Lower lobe of right lung (tissue), 2 donors: ENCODE data around the gene NT5DC2. TPM values are rescaled to one million over a fixed set of nuclear protein-coding genes. Genes with fewer than 3 reads are reported as not detected.
A peak's percentile ranks its signal among the peaks of the same experiment; 100 is the strongest.

ENCODE experiments used
- ATAC-seq, 2 donors: fragments of 200-7000 bp; cut with Tn5 transposase; one replicate each; pipeline ENCODE4 v1.9.1; 2020 to 2022; ENCODE audit warnings: mild to moderate bottlenecking in 2 of 2, moderate library complexity in 2 of 2
- DNase-seq: peaks from one replicate; pipeline ENCODE4 v3.0.0-alpha.2; 2020
- H3K27ac ChIP-seq: fragments of 200-600 bp; one replicate; pipeline ENCODE4 v1.8.0; 2022
- H3K27me3 ChIP-seq: fragments of 200-600 bp; one replicate; pipeline ENCODE4 v1.8.0; 2022; ENCODE audit warnings: low read depth
- H3K36me3 ChIP-seq: fragments of 200-600 bp; one replicate; pipeline ENCODE4 v1.8.0; 2022; ENCODE audit warnings: mild to moderate bottlenecking
- H3K4me1 ChIP-seq: fragments of 200-600 bp; one replicate; pipeline ENCODE4 v1.8.0; 2022
- H3K4me3 ChIP-seq: fragments of 200-600 bp; one replicate; pipeline ENCODE4 v1.8.0; 2022; ENCODE audit warnings: mild to moderate bottlenecking
- H3K9me3 ChIP-seq: fragments of 200-600 bp; one replicate; pipeline ENCODE4 v1.8.0; 2022
- intact Hi-C: fragments of 100-400 bp; cut with DNase I; formaldehyde crosslinking; loops from one replicate; pipeline ENCODE4 v1.11.0; 2022
- total RNA-seq: library from RNA; stranded (reverse); fragmentation: NEBNext Ultra II Directional; extraction: Animal tissue kit (Norgen Biotek cat#: 25700); gene quantifications from one replicate; pipeline ENCODE4 v1.2.1, GENCODE V29; 2021
- TF ChIP-seq, protein P1 (sequence below): fragments of 200-600 bp; IDR thresholded peaks from one replicate; pipeline ENCODE4 v1.8.0; 2022; ENCODE audit warnings: antibody characterized with exemption, mild to moderate bottlenecking
- donor health status: DM: no; HTN: yes; CAD: no; lungs with severe emphysema.

Gene NT5DC2
- total RNA-seq, 1 donor from 2014 or later = 28.5 TPM

DNA sequence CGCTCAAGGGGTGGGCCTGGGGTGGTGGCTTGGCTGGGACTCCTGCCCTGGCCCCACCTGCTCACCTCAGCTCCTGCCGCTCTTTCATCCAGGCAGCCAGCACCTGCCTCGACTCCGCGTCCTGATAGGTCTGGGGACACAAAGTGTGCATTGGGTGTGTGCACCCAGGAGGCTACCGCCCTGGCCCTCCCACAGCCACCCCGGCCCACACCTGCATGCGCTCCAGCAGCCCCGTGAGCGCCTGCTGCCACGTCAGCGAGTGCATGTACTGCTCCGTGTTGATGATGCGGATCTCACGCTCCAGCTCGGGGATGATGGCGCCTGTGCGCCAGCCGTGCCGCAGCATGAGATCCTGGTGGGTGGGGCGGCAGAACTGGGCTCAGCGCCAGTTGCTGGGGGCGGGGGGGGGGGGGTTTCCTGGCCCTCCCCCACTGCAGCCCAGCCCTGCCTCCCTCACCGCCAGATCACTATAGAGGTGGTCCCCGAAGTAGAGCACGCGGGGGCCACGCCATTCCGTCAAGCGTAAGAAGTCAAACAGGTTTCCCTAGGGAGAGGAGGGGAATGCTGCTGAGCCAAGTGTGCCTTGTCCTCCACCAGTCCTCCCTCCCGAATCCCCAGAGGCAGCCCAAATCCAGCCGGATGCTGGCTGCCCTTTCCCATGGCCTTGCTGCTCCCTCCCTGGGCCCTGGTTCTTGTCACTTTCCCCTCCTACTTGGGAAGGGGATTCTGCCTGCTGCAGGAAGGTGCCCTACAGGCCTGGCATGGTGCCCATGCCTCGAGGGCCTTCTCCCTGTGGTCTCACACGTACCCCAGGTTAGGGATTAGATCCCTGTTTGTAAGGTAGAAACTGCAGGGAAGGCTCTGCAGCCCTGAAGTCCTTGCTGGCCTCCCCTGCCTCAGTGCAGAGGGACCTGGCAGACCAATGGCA lies 8.6 kb downstream of the NT5DC2 start:
- Histone ChIP-seq H3K4me1 (peaks cover 42% of the 10 kb centered on the region), H3K9me3 (no peaks in the 10 kb centered on the region), H3K4me3 (peak overlapping the region; percentile 3), H3K36me3 (peaks cover 60% of the 10 kb centered on the region), H3K27me3 (no peaks in the 10 kb centered on the region), H3K27ac (peak overlapping the region; percentile 83)
- intact Hi-C loops = no loop called here
- TF ChIP-seq, protein P1, sequence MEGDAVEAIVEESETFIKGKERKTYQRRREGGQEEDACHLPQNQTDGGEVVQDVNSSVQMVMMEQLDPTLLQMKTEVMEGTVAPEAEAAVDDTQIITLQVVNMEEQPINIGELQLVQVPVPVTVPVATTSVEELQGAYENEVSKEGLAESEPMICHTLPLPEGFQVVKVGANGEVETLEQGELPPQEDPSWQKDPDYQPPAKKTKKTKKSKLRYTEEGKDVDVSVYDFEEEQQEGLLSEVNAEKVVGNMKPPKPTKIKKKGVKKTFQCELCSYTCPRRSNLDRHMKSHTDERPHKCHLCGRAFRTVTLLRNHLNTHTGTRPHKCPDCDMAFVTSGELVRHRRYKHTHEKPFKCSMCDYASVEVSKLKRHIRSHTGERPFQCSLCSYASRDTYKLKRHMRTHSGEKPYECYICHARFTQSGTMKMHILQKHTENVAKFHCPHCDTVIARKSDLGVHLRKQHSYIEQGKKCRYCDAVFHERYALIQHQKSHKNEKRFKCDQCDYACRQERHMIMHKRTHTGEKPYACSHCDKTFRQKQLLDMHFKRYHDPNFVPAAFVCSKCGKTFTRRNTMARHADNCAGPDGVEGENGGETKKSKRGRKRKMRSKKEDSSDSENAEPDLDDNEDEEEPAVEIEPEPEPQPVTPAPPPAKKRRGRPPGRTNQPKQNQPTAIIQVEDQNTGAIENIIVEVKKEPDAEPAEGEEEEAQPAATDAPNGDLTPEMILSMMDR = no peak
- peak; percentile 70 for DNase-seq
- peak; percentile 50 to 65 for ATAC-seq

DNA sequence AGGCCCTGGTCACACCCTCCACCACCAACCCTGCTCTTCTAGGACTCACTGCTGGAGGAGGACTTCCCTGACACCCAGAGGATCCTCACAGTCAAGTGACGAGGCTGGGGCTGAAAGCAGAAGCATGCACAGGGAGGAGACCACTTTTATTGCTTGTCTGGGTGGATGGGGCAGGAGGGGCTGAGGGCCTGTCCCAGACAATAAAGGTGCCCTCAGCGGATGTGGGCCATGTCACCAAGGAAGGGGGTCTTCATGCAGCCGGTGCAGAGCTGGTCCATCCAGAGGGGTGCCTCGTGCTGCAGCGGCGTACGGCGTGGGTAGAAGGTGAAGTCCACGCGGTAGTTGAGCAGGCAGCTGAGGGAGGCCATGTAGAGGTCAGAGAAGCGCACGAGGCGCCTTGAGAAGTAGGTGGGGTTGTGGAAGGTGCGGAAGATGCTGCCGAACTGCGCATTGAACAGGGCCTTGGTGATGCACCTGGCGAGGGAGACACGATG lies 9.4 kb downstream of the NT5DC2 start:
- DNase-seq (peak; percentile 35), ATAC-seq (no peak)
- H3K9me3 ChIP-seq = no peaks in the 10 kb centered on the region
- peaks cover 67% of the 10 kb centered on the region for H3K36me3 ChIP-seq
- no peak overlapping the region for H3K4me3 ChIP-seq
- H3K27me3 ChIP-seq = no peaks in the 10 kb centered on the region
- H3K4me1 ChIP-seq = peaks cover 35% of the 10 kb centered on the region
- TF ChIP-seq, protein P1 = no peak
- intact Hi-C loops = no loop called here
- peak overlapping the region; percentile 83 for H3K27ac ChIP-seq

- H3K27me3 ChIP-seq = no peaks in the 10 kb centered on the region
- H3K4me3 ChIP-seq = no peak overlapping the region
- DNase-seq = peak; percentile 45
- peaks cover 66% of the 10 kb centered on the region for H3K36me3 ChIP-seq
- H3K27ac ChIP-seq = no peak overlapping the region
- H3K4me1 ChIP-seq = peaks cover 34% of the 10 kb centered on the region
- TF ChIP-seq, protein P1 = no peak
- no peaks in the 10 kb centered on the region for H3K9me3 ChIP-seq
- ATAC-seq = no peak
- intact Hi-C loops = no loop called here
These were observed 10.0 kb downstream of the NT5DC2 start for GRCh38 chr3:52523386-52524257.

GRCh38 chr3:52522651-52523251 lies 10.9 kb downstream of the NT5DC2 start:
- peaks cover 34% of the 10 kb centered on the region for H3K4me1 ChIP-seq
- TF ChIP-seq, protein P1 = no peak
- DNase-seq (peak; percentile 37), ATAC-seq (no peak)
- no peaks in the 10 kb centered on the region for H3K27me3 ChIP-seq
- peaks cover 58% of the 10 kb centered on the region for H3K36me3 ChIP-seq
- H3K27ac ChIP-seq = no peak overlapping the region
- intact Hi-C loops = no loop called here
- no peaks in the 10 kb centered on the region for H3K9me3 ChIP-seq
- H3K4me3 ChIP-seq = no peak overlapping the region
